HG02885 (cell line): Measurements from ENCODE around the gene PLAAT3.
"Not testable (repeated sequence)": the region's sequence is repeated elsewhere in the genome, so short reads cannot be mapped to it uniquely, and the experiment has no call there.

Source experiments
- ATAC-seq: cut with Tn5 transposase; IDR thresholded peaks from one replicate; pipeline ENCODE4 v1.9.1; 2021; ENCODE audit warnings: mild to moderate bottlenecking; ENCODE audit not compliant: unreplicated experiment, poor library complexity

Gene PLAAT3

GRCh38 chr11:63572026-63572688, 42.1 kb downstream of the PLAAT3 start:
- ATAC-seq: no peak

- ATAC-seq: no peak
Observed at GRCh38 chr11:63569570-63569969, 44.7 kb downstream of the PLAAT3 start.

GRCh38 chr11:63567044-63567840, 47.0 kb downstream of the PLAAT3 start:
- peak; percentile 77 for ATAC-seq

GRCh38 chr11:63564784-63565350, 49.4 kb downstream of the PLAAT3 start:
- ATAC-seq: no peak

GRCh38 chr11:63564056-63564774, 50.0 kb downstream of the PLAAT3 start:
- peak; percentile 78 for ATAC-seq

GRCh38 chr11:63563201-63564055, 50.8 kb downstream of the PLAAT3 start, which contains the start of gene PLAAT2:
PLAAT2 (minus strand) TSS chr11:63563379; CDS start chr11:63563324, 55 bp downstream.
- no peak for ATAC-seq

GRCh38 chr11:63560506-63561180, 53.6 kb downstream of the PLAAT3 start:
- no peak for ATAC-seq

- ATAC-seq: no peak
Observed at GRCh38 chr11:63558459-63559157, 55.6 kb downstream of the PLAAT3 start.

GRCh38 chr11:63557570-63557969, 56.7 kb downstream of the PLAAT3 start:
- ATAC-seq: no peak

- no peak for ATAC-seq
Observed at GRCh38 chr11:63556404-63557013, 57.7 kb downstream of the PLAAT3 start.

- no peak for ATAC-seq
Observed at GRCh38 chr11:63554877-63555223, 59.4 kb downstream of the PLAAT3 start.

- ATAC-seq: peak; percentile 59
Observed at GRCh38 chr11:63553759-63554158, 60.5 kb downstream of the PLAAT3 start.

- ATAC-seq: no peak
Observed at GRCh38 chr11:63552921-63553320, 61.3 kb downstream of the PLAAT3 start.

GRCh38 chr11:63551889-63552266, 62.4 kb downstream of the PLAAT3 start:
- no peak for ATAC-seq

GRCh38 chr11:63551091-63551888, 62.9 kb downstream of the PLAAT3 start:
- ATAC-seq: no peak

- not testable (repeated sequence) for ATAC-seq
Observed at GRCh38 chr11:63550156-63550700, 64.0 kb downstream of the PLAAT3 start.

GRCh38 chr11:63549411-63549810, 64.8 kb downstream of the PLAAT3 start:
- no peak for ATAC-seq
